Psoas muscle (tissue), 8 donors: ENCODE measurements around the gene PALS1. TPM values are rescaled to one million over a fixed set of nuclear protein-coding genes. Genes with fewer than 3 reads are reported as not detected.
"Not testable (repeated sequence)": the region's sequence is repeated elsewhere in the genome, so short reads cannot be mapped to it uniquely, and the experiment has no call there.

Source experiments
- ATAC-seq, 4 donors: fragments of 200-7000 bp; cut with Tn5 transposase; one replicate each; pipeline ENCODE4 v1.9.1; 2020; ENCODE audit warnings: moderate library complexity in 3 of 4, mild to moderate bottlenecking in 2 of 4
- DNase-seq, 2 donors: peaks; one replicate each; pipeline ENCODE4 v3.0.0-alpha.2; 2020
- H3K27ac ChIP-seq: fragments of 200-600 bp; one replicate; pipeline ENCODE4 v1.8.0; 2022
- H3K27me3 ChIP-seq, 3 donors: fragments of 200-600 bp in 1 of 3; one replicate each; pipeline versions ENCODE4 v1.6.1 to v1.8.0; 2013 to 2022; ENCODE audit warnings: low read length in 2 of 3, mild to moderate bottlenecking in 2 of 3, moderate library complexity in 1 of 3; ENCODE audit not compliant: insufficient read depth in 3 of 3
- H3K36me3 ChIP-seq, 2 donors: fragments of 200-600 bp in 1 of 2; one replicate each; pipeline versions ENCODE4 v1.6.1 to v1.8.0; 2013 to 2022; ENCODE audit warnings: low read depth in 1 of 2, mild to moderate bottlenecking in 1 of 2, moderate library complexity in 1 of 2; ENCODE audit not compliant: insufficient read depth in 1 of 2
- H3K4me1 ChIP-seq: fragments of 200-600 bp; one replicate; pipeline ENCODE4 v1.8.0; 2022
- H3K4me3 ChIP-seq: fragments of 200-600 bp; one replicate; pipeline ENCODE4 v1.8.0; 2022; ENCODE audit warnings: mild to moderate bottlenecking
- H3K9me3 ChIP-seq: fragments of 200-600 bp; one replicate; pipeline ENCODE4 v1.8.0; 2022
- CTCF ChIP-seq: fragments of 200-600 bp; IDR thresholded peaks from one replicate; pipeline ENCODE4 v1.8.0; 2022; ENCODE audit warnings: antibody characterized with exemption
- WGBS, 3 donors: extraction: QIAGEN DNeasy Blood & Tissue Kit; methylation state at CpG; one replicate each; pipeline versions ENCODE4 v1.1.6 to v1.1.7; 2013; 5-methylcytosine and 5-hydroxymethylcytosine counted together
- intact Hi-C, 2 donors: fragments of 100-400 bp; cut with DNase I; formaldehyde crosslinking; loops; one replicate each; pipeline versions ENCODE4 v1.11.0 to v1.14.2; 2022
- polyA plus RNA-seq, 3 donors: library from polyadenylated mRNA; stranded (reverse); fragments of 200-250 nt; gene quantifications; one replicate each; pipeline ENCODE4 v1.2.3, GENCODE V29; 2013
- total RNA-seq, 4 donors: library from RNA; stranded (reverse); fragmentation: NEBNext Ultra II Directional in 2 of 4; extraction: Animal tissue kit (Norgen Biotek cat#: 25700) in 2 of 4; gene quantifications; one replicate each; pipeline versions ENCODE4 v1.2.1 to v1.2.4, GENCODE V29; 2021 to 2023
- donor health status: healthy with polysubstance abuse.
- donor health status: DM: no; HTN: no; CAD: no; lungs with moderate emphysema.
- donor health status: Bipolar disorder and iron deficiency.
- donor health status: healthy.
- donor health status: DM: yes; HTN: yes; CAD: no.
- donor health status: DM: no; HTN: no; CAD: no.
- donor health status: DM: no; HTN: no; CAD: no.
- donor health status: DM: yes; HTN: yes; CAD: no.

The PALS1 gene
- total and polyA plus RNA-seq, 7 donors, result 5.9 to 22.7 (median 17.1) TPM

GRCh38 chr14:67268426-67269150, 27.4 kb downstream of the PALS1 start:
- no peak for TF ChIP-seq CTCF
- DNase-seq (no peak), ATAC-seq (peak in 2 of 4 donors; percentile 41 to 68)
- Histone ChIP-seq H3K4me3 (peak overlapping the region; percentile 1), H3K27me3 (no peaks in the 10 kb centered on the region), H3K9me3 (no peaks in the 10 kb centered on the region), H3K27ac (no peak overlapping the region), H3K36me3 (no peaks in the 10 kb centered on the region), H3K4me1 (peaks cover 38% of the 10 kb centered on the region)
- intact Hi-C loops, result no loop called here
- WGBS, 3 donors, result 28 to 38% (median 30%) methylated on average over 11 of the region's 11 CpGs

DNA sequence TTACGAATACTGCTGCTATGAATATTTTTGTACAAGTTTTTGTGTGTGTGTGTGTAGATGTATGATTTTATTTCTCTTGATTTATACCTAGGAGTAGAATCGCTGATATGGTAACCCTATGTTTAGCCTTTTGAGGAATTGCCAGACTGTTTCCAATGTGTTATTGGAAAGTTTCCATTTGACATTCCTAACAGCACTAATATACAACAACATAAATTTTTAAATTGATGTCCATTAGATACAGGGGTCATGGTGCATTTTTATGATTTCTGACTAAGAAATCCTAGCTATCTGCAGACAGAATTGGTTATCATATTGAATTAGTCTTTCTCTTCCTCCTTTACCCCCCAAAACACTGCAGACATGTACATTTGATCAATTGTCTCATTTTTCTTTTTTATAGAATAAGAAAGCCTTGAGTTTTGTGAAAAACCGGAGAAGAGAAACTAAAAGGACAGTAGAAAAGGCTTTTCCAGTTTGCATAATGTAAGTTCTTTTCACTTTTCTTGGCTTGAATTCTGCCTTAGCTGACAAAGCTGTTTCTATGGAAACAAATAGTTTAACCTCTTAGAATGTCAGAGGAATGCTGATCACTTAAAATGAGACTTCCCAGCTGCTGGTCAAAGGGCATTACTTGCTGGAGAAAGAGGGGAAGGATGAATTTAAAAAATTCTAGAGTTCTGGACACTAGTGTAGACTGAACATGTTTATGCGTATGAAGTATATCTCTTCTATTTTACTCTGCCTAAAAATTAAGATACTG, 28.2 kb downstream of the PALS1 start:
- H3K36me3 ChIP-seq, result no peaks in the 10 kb centered on the region
- H3K4me1 ChIP-seq, result peaks cover 35% of the 10 kb centered on the region
- TF ChIP-seq CTCF, result no peak
- peak overlapping the region; percentile 31 for H3K27ac ChIP-seq
- no peak overlapping the region for H3K4me3 ChIP-seq
- WGBS, 3 donors, result 53 to 56% (median 55%) methylated on average over 4 of the region's 4 CpGs
- no peaks in the 10 kb centered on the region for H3K9me3 ChIP-seq
- no peaks in the 10 kb centered on the region for H3K27me3 ChIP-seq
- DNase-seq (no peak), ATAC-seq (peak in 1 of 4 donors; percentile 13)
- intact Hi-C loops, result no loop called here

DNA sequence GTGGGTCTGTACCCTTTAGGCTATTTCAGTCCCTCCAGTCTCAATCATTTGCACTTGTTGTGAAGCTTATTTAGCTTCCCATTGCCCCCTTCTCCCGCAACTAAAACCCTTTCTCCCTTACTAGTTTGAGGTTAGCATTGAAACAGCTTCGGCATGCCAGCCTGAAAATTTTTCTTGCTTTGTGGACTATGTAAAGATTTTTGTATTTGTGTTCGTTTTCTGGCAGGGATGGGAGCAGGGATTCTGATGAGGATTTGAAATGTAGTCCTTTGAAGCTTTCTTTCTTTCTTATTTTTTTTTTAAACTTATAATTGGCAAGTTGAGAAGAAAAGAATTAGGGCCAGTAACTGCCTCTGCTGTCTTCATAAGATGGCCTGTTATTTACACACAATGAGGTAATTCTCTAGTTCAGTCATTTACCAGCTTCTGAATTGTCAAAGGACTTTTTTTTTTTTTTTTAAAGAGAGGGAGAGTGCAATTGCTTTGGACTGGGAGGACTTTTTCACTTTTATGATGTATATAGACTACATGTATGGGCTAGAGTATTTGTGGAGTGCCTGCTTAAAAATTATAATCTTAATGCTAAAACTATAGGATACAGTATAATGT, 29.0 kb downstream of the PALS1 start:
- Histone ChIP-seq H3K27ac (peak overlapping the region; percentile 31), H3K4me1 (peaks cover 35% of the 10 kb centered on the region), H3K9me3 (no peaks in the 10 kb centered on the region), H3K36me3 (no peaks in the 10 kb centered on the region), H3K4me3 (no peak overlapping the region), H3K27me3 (no peaks in the 10 kb centered on the region)
- intact Hi-C loops, result no loop called here
- ATAC-seq, result no peak
- no peak for TF ChIP-seq CTCF
- 58 to 64% (median 60%) methylated on average over 3 of the region's 3 CpGs for WGBS, 3 donors
- DNase-seq, result no peak

DNA sequence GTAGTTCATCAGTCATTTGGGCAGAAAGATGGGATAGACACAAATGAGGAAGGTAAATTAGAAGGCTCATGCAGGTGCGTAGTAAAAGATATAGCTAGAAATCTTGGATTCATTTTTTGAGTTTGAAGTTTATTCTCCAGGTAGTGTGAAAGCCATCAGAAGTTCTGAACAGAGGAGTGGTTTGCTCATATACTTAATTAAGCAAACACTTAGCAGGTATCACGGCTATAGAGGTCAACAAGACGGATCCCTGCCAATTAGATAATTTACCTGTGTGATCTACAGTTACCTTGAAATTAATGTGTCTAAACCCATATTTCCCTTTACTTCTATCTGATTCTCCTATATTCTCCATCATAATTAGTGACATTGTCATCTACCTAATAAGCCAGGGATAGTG, 29.7 kb downstream of the PALS1 start:
- intact Hi-C loops, result no loop called here
- Histone ChIP-seq H3K36me3 (no peaks in the 10 kb centered on the region), H3K4me3 (no peak overlapping the region), H3K4me1 (peaks cover 38% of the 10 kb centered on the region), H3K27me3 (no peaks in the 10 kb centered on the region), H3K9me3 (no peaks in the 10 kb centered on the region), H3K27ac (no peak overlapping the region)
- ATAC-seq (no peak), DNase-seq (no peak)
- no peak for TF ChIP-seq CTCF
- 84 to 95% (median 89%) methylated on average over 3 of the region's 3 CpGs for WGBS, 3 donors

DNA sequence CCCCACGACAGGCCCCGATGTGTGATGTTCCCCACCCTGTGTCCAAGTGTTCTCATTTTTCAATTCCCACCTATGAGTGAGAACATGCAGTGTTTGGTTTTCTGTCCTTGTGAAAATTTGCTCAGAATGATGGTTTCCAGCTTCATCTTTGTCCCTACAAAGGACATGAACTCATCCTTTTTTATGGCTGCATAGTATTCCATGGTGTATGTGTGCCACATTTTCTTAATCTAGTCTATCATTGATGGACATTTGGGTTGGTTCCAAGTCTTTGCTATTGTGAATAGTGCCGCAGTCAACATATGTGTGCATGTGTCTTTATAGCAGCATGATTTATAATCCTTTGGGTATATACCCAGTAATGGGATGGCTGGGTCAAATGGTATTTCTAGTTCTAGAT, 32.0 kb downstream of the PALS1 start:
- H3K36me3 ChIP-seq, intact Hi-C loops, DNase-seq, H3K9me3 ChIP-seq, H3K27me3 ChIP-seq, H3K4me3 ChIP-seq, H3K27ac ChIP-seq, ATAC-seq: not testable (repeated sequence)
- 98 to 100% (median 99%) methylated on average over 3 of the region's 3 CpGs for WGBS, 3 donors
- peaks cover 40% of the 10 kb centered on the region for H3K4me1 ChIP-seq
